ENCODE data around the gene TCF12.

- no peak for TF ChIP-seq CTCF (IDR thresholded peaks at IDR 0.05; ENCODE audit: low read length)
- TF ChIP-seq EZH2 (IDR thresholded peaks at IDR 0.05; ENCODE audit: borderline replicate concordance, low read length), result no peak
These were observed 332.9 kb downstream of the TCF12 start for GRCh38 chr15:57251308-57251707.
